HL-60 (cell line): ENCODE measurements around the gene PDE6H.

Experiments
- DNase-seq, 2 experiments: peaks; one replicate each; pipeline ENCODE4 v3.0.0-alpha.2; 2010 to 2020; ENCODE audit warnings: low read depth in 1 of 2, low spot score in 1 of 2
- H3K27ac ChIP-seq: fragments of 250-450 bp; sonication (Bioruptor Pico); replicated peaks from 2 replicates; pipeline ENCODE4 v1.5.1; 2020; ENCODE audit warnings: mild to moderate bottlenecking, moderate library complexity
- H3K27me3 ChIP-seq: fragments of 250-450 bp; sonication (Bioruptor Pico); 2 replicates; pipeline ENCODE4 v1.5.1; 2021; ENCODE audit warnings: mild to moderate bottlenecking, moderate library complexity; ENCODE audit not compliant: insufficient read depth, poor library complexity, severe bottlenecking
- H3K4me3 ChIP-seq: replicated peaks from 2 replicates; pipeline ENCODE4 v1.5.1; 2011; ENCODE audit warnings: mild to moderate bottlenecking, control low read depth, low read length; ENCODE audit not compliant: insufficient read depth
- GABPA ChIP-seq: IDR thresholded peaks from 2 replicates; pipeline ENCODE4 v1.6.1; 2012; ENCODE audit warnings: low read depth
- POLR2AphosphoS5 ChIP-seq: IDR thresholded peaks from 2 replicates; pipeline ENCODE4 v1.6.1; 2012; ENCODE audit warnings: low read depth
- REST ChIP-seq: IDR thresholded peaks from 2 replicates; pipeline ENCODE4 v1.6.1; 2012; ENCODE audit warnings: low read depth; ENCODE audit not compliant: insufficient replicate concordance
- SPI1 ChIP-seq: IDR thresholded peaks from 2 replicates; pipeline ENCODE4 v1.6.1; 2012; ENCODE audit warnings: low read depth, mild to moderate bottlenecking, borderline replicate concordance
- TF ChIP-seq, protein P1 (sequence below): IDR thresholded peaks from one replicate; pipeline ENCODE4 v1.5.1; 2011; ENCODE audit warnings: low read length, control low read depth, inconsistent platforms; ENCODE audit not compliant: insufficient read depth

The PDE6H gene

GRCh38 chr12:14948672-14949071 is 24.2 kb upstream of the PDE6H start:
- Histone ChIP-seq H3K27me3 (no peaks in the 10 kb centered on the region), H3K27ac (peak overlapping the region; percentile 91), H3K4me3 (no peak overlapping the region; the same call in 1 of the 2 replicates)
- peak in 1 of 2 experiments; percentile 89 for DNase-seq
- peak; percentile 92 for TF ChIP-seq SPI1
- no peak for TF ChIP-seq REST
- no peak for TF ChIP-seq GABPA
- TF ChIP-seq, protein P1, sequence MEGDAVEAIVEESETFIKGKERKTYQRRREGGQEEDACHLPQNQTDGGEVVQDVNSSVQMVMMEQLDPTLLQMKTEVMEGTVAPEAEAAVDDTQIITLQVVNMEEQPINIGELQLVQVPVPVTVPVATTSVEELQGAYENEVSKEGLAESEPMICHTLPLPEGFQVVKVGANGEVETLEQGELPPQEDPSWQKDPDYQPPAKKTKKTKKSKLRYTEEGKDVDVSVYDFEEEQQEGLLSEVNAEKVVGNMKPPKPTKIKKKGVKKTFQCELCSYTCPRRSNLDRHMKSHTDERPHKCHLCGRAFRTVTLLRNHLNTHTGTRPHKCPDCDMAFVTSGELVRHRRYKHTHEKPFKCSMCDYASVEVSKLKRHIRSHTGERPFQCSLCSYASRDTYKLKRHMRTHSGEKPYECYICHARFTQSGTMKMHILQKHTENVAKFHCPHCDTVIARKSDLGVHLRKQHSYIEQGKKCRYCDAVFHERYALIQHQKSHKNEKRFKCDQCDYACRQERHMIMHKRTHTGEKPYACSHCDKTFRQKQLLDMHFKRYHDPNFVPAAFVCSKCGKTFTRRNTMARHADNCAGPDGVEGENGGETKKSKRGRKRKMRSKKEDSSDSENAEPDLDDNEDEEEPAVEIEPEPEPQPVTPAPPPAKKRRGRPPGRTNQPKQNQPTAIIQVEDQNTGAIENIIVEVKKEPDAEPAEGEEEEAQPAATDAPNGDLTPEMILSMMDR: no peak
- TF ChIP-seq POLR2AphosphoS5: peak; percentile 85

DNA sequence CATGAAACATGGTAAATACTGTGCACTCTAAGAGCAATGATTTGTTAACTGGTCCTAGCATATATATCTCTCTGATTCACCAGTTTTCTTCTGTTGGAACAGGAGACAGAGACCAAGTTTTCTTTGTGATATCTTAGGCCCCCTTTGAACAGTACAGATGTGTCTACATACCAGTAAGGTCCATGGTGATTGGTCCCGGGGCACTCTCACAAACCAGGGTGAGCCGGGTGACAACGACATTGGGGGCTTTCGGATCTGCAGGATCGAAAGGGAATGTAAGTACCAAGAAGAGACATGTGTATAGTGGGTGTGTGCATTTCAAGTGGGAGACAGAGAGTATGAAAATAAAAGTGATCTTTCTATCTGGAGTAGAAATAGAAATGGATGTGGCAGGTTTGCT is 23.2 kb upstream of the PDE6H start:
- Histone ChIP-seq H3K4me3 (no peak overlapping the region), H3K27ac (peak overlapping the region; percentile 91), H3K27me3 (no peaks in the 10 kb centered on the region)
- DNase-seq: no peak
- TF ChIP-seq, protein P1: no peak
- no peak for TF ChIP-seq GABPA
- TF ChIP-seq SPI1: no peak
- no peak for TF ChIP-seq REST
- TF ChIP-seq POLR2AphosphoS5: no peak

GRCh38 chr12:14950421-14950820 is 22.4 kb upstream of the PDE6H start:
- TF ChIP-seq SPI1 (no peak), REST (no peak), GABPA (no peak), POLR2AphosphoS5 (peak; percentile 25; the same call in 1 of the 2 replicates)
- TF ChIP-seq, protein P1: no peak
- Histone ChIP-seq H3K4me3 (no peak overlapping the region), H3K27ac (peak overlapping the region; percentile 91), H3K27me3 (no peaks in the 10 kb centered on the region)
- DNase-seq: no peak
